A549 treated with GW870086 at 1 μM for 4 hours (cell line): ENCODE data around the gene TMED7. TPM values are rescaled to one million over a fixed set of nuclear protein-coding genes. Genes with fewer than 3 reads are reported as not detected.

Experiments used
- total RNA-seq: library from RNA; stranded (reverse); fragments of 200-300 nt; extraction: Qiagen RNA extraction; gene quantifications from 5 replicates; pipeline ENCODE4 v1.2.3, GENCODE V29; 2022; ENCODE audit warnings: low read depth

Gene TMED7
- total RNA-seq, result 45.3 to 61.3 TPM (median 56.7 TPM) in 5 replicates

DNA sequence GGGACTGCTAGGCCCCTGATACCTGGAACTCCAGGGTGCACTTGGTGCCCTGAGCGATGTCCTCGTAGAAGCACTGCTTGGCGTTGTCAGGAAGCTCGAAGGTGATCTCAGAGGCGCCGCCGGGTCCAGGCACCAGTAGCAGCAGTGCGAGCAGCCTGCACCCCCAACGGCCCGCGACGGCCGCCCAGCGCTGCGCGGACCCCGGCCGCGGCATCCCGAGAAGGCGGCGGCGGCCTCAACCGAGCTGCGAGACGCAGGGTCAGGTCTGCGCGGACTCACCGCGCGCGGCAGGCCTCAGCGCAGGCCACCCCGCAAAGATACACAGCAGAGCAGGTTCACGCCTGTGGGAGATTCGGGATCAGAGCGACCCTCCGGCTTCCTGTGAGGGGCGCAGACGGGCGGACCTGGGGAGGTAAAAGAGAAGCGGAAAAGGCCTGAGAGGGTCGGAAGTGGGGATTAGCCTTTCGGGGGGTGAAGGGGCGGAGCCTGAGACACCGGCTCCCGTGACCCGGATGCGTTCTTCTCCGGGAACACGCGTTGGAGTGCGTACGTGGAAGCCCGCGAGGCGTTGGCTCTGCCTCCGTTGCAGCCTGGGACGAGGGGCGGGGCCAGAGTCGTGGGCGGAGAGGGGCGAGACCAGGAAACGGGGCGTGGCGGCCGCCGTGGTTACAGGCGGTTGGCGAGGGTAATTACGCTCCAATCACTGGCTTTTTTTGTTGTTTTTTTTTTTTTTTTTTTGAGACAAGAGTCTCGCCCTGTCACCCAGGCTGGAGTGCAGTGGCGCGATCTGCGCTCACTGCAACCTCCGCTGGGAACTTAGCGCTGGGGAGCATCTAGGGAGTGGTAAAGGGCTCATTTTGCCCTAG, at the start of gene TMED7:
TMED7 (minus strand) TSS at position 458 of the 866 bp plus-strand sequence; CDS start at position 214, 244 bp downstream.

GRCh38 chr5:115601701-115602590, 23.9 kb downstream of the TMED7 start, which contains the start of gene TICAM2:
TICAM2 (minus strand) TSS chr5:115602479; CDS start chr5:115581256, 21,223 bp downstream.

Other genes starting within 250 kb of the TMED7 start
- gene FEM1C, start 81.3 kb downstream of the TMED7 start, total RNA-seq, result 4.6 to 7.4 TPM (median 6.6 TPM) in 5 replicates
- 0.72 to 1.4 TPM (median 1.3 TPM) in 5 replicates for gene TICAM2, start 23.6 kb downstream of the TMED7 start, total RNA-seq
- gene CDO1, start 190.6 kb upstream of the TMED7 start, total RNA-seq, result not detected in 5 replicates
- gene ATG12, start 215.5 kb upstream of the TMED7 start, total RNA-seq, result 41.9 to 54.8 TPM (median 48.8 TPM) in 5 replicates
- gene AP3S1, start 215.9 kb upstream of the TMED7 start, total RNA-seq, result 62.8 to 83.9 TPM (median 72.3 TPM) in 5 replicates